Mucosa of descending colon (tissue), 3 donors: ENCODE data around the gene MYO19. TPM values are rescaled to one million over a fixed set of nuclear protein-coding genes. Genes with fewer than 3 reads are reported as not detected.

Experiments
- ATAC-seq: fragments of 200-7000 bp; cut with Tn5 transposase; one replicate; pipeline ENCODE4 v1.9.1; 2020; ENCODE audit warnings: mild to moderate bottlenecking, moderate library complexity
- DNase-seq, 3 donors: peaks; one replicate each; pipeline ENCODE4 v3.0.0-alpha.2; 2020
- H3K36me3 ChIP-seq: fragments of 200-600 bp; one replicate; pipeline ENCODE4 v1.8.0; 2021; ENCODE audit warnings: low read depth, mild to moderate bottlenecking
- H3K4me1 ChIP-seq: fragments of 200-600 bp; one replicate; pipeline ENCODE4 v1.8.0; 2021; ENCODE audit warnings: low read depth, mild to moderate bottlenecking
- H3K4me3 ChIP-seq: fragments of 200-600 bp; one replicate; pipeline ENCODE4 v1.8.0; 2021; ENCODE audit warnings: mild to moderate bottlenecking
- H3K9me3 ChIP-seq: fragments of 200-600 bp; one replicate; pipeline ENCODE4 v1.8.0; 2021; ENCODE audit warnings: mild to moderate bottlenecking
- intact Hi-C, 2 donors: fragments of 100-400 bp; cut with DNase I in 1 of 2; cut with micrococcal nuclease in 1 of 2; formaldehyde crosslinking; loops; one replicate each; pipeline versions ENCODE4 v1.11.0 to v1.11.1; 2022; cut with DNase I, micrococcal nuclease
- total RNA-seq, 3 donors: library from RNA; stranded (reverse); fragmentation: NEBNext Ultra II Directional in 2 of 3; extraction: Animal tissue kit (Norgen Biotek cat#: 25700) in 2 of 3; gene quantifications; one replicate each; pipeline versions ENCODE4 v1.2.1 to v1.2.4, GENCODE V29; 2021 to 2023
- TF ChIP-seq, protein P1 (sequence below): fragments of 200-600 bp; IDR thresholded peaks from one replicate; pipeline ENCODE4 v1.8.0; 2022; ENCODE audit warnings: antibody characterized with exemption, mild to moderate bottlenecking
- donor health status: DM: no; HTN: no; CAD: no; lungs with moderate emphysema.
- donor health status: DM: no; HTN: no; CAD: no.
- donor health status: DM: no; HTN: yes; CAD: no.

MYO19 gene
- total RNA-seq, 3 donors from 2014 or later, result 67.5 to 103 (median 93.4) TPM

DNA sequence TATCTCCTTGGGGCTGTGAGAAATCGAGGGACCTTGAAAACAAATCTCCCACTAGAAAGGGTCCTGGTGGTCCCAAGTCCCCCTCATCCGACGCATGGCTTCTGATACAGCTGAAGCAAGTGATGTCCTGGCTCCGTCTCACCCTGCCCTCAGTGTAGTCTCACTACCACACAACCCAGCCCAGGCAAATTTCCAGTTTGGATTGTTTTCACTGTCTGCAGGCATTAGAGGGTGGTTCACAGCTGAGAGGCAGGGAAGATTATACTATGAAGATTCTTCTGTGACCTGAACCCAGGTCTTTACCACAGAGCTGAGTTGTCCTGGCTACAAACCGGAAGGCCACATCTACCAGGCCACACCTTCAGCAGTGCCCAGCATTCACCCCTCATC, 30.5 kb downstream of the MYO19 start:
- Histone ChIP-seq H3K4me3 (no peak overlapping the region), H3K9me3 (no peaks in the 10 kb centered on the region), H3K36me3 (no peaks in the 10 kb centered on the region), H3K4me1 (no peaks in the 10 kb centered on the region)
- TF ChIP-seq, protein P1, sequence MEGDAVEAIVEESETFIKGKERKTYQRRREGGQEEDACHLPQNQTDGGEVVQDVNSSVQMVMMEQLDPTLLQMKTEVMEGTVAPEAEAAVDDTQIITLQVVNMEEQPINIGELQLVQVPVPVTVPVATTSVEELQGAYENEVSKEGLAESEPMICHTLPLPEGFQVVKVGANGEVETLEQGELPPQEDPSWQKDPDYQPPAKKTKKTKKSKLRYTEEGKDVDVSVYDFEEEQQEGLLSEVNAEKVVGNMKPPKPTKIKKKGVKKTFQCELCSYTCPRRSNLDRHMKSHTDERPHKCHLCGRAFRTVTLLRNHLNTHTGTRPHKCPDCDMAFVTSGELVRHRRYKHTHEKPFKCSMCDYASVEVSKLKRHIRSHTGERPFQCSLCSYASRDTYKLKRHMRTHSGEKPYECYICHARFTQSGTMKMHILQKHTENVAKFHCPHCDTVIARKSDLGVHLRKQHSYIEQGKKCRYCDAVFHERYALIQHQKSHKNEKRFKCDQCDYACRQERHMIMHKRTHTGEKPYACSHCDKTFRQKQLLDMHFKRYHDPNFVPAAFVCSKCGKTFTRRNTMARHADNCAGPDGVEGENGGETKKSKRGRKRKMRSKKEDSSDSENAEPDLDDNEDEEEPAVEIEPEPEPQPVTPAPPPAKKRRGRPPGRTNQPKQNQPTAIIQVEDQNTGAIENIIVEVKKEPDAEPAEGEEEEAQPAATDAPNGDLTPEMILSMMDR, result no peak
- intact Hi-C loops, result no loop called here
- ATAC-seq, result no peak
- no peak for DNase-seq

DNA sequence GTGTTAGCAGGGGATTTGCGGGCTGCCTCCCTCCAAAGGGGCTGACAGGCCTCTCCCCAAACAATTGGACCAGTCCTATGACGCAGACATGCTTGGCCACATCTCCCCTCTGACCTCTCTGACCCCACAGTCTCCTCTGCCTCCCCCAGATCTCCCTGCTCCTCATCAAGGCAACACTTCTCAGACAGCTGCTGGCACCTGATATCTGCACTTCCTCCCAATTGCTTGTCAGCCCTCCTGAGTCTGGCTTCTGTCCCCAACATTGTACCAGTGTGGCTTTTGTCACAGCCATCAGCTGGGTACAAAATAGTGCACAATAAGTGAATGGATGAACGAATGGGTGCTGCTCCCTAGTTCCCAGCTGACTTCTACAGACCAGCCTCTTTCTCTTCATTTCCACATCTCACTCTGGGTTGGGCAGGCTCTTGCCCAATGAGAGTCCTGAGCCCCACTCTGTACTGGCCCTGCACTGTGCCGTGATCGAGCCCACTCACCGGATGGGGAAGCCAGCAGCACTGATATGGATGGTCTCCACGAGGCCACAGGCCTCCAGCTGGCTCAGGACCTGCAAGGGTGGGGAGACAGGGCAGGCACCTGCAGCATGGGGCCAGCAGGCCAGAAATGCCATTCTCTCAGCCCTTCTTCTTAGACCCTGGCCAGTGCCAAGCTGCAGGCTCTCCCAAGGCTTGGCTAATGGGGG, 31.1 kb downstream of the MYO19 start:
- H3K4me3 ChIP-seq, result no peak overlapping the region
- TF ChIP-seq, protein P1, result no peak
- H3K9me3 ChIP-seq, result no peaks in the 10 kb centered on the region
- ATAC-seq, result no peak
- no peaks in the 10 kb centered on the region for H3K36me3 ChIP-seq
- H3K4me1 ChIP-seq, result no peaks in the 10 kb centered on the region
- intact Hi-C loops, result no loop called here
- DNase-seq, result no peak

DNA sequence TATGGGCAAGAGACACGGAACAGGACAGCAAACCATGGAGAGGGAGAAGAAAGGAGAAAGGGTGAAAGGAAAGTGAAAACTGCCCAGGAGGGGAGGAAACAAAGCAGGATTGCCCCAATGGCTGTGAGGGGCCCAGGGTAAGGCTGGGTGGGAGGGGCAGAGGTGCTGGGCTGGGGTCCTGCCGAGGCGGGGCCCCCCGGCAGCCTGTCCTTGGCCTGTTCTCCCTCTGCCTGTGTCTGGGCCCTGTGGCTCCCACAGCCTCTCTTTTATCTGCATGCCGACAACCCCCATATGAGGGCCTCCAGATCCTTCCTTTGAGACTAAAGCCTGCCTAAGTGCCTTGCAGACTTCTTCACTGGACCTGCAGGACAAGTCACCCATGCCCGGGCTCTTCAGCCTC, 32.7 kb downstream of the MYO19 start:
- Histone ChIP-seq H3K9me3 (no peaks in the 10 kb centered on the region), H3K4me1 (no peaks in the 10 kb centered on the region), H3K4me3 (no peak overlapping the region), H3K36me3 (peaks cover 11% of the 10 kb centered on the region)
- intact Hi-C loops, result no loop called here
- DNase-seq (no peak), ATAC-seq (no peak)
- TF ChIP-seq, protein P1, result no peak

DNA sequence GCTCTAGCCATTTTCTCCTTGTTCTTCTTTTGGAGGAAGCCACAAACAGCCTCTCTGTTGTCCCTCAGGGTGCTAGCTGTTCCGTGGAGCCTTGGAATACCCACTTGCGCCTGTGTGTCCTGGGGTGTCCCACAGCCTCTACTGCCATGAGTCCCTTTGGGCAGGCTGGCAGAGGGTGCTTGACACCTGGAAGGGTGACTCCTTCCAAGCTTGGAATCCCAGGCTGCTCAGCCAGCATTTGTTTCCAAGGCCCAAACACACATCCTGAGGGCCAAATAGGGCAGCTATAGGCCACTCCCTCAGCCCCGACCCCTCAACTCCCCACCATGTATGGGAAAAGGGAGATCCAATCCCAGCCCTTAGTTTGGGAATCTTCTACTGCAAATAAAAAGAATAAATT, 33.3 kb downstream of the MYO19 start:
- peaks cover 11% of the 10 kb centered on the region for H3K36me3 ChIP-seq
- no peaks in the 10 kb centered on the region for H3K9me3 ChIP-seq
- H3K4me1 ChIP-seq, result no peaks in the 10 kb centered on the region
- no peak overlapping the region for H3K4me3 ChIP-seq
- ATAC-seq (no peak), DNase-seq (no peak)
- intact Hi-C loops, result no loop called here
- TF ChIP-seq, protein P1, result no peak

DNA sequence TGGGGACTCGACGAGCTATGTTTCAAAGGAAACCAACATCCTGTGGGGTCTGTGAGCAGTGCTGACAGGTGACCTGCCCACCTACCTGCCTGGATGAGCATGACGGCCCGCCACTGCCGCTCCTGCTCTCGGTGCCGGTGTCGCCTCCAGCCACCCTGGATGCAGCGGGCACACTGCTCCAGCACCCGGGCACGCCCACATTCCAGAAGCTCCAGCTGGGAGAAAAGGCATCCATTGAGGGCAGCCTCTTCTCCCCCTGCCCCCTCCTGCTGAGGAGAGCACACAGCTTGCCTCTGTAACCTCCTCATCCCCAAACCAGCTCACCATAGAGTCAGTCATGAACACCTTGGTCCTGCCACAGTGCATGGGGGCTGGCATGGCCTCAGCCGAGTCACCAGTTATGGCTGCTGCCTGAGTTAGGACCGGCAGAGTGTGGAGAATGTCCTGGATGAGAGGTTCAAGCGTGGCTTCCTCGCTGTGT, 33.9 kb downstream of the MYO19 start:
- DNase-seq, result no peak
- Histone ChIP-seq H3K36me3 (peaks cover 11% of the 10 kb centered on the region), H3K4me3 (no peak overlapping the region), H3K9me3 (no peaks in the 10 kb centered on the region), H3K4me1 (no peaks in the 10 kb centered on the region)
- no peak for ATAC-seq
- intact Hi-C loops, result no loop called here
- TF ChIP-seq, protein P1, result no peak
